Omental fat pad (tissue), 4 donors: ENCODE measurements around the gene PTPRD. TPM values are rescaled to one million over a fixed set of nuclear protein-coding genes. Genes with fewer than 3 reads are reported as not detected.

Source experiments
- ATAC-seq: fragments of 150-250 bp; one replicate; pipeline ENCODE4 v1.9.1; 2016; ENCODE audit warnings: mild to moderate bottlenecking, moderate library complexity; ENCODE audit not compliant: low FRiP score
- DNase-seq: peaks from one replicate; pipeline ENCODE4 v3.0.0-alpha.2; 2019; ENCODE audit warnings: low spot score
- CTCF ChIP-seq, 3 donors: fragments of 450-650 bp; IDR thresholded peaks; one replicate each; pipeline ENCODE4 v1.5.1; 2016 to 2017; ENCODE audit warnings: antibody characterized with exemption in 3 of 3, mild to moderate bottlenecking in 3 of 3, moderate library complexity in 2 of 3
- total RNA-seq, 4 donors: library from RNA; depleted of rRNA; stranded (reverse); fragments of >200 nt; gene quantifications; one replicate each; pipeline ENCODE4 v1.1.0, GENCODE V29; 2016

The PTPRD gene
- total RNA-seq, 4 donors from 2014 or later = 3.5 to 34.2 (median 11.2) TPM

GRCh38 chr9:8613346-8613825 is 1999.4 kb downstream of the PTPRD start:
- no peak for TF ChIP-seq CTCF (IDR thresholded peaks at IDR 0.05)
- peak; percentile 73 for ATAC-seq
- no peak for DNase-seq

GRCh38 chr9:8611153-8611552 is 2001.6 kb downstream of the PTPRD start:
- DNase-seq (no peak), ATAC-seq (no peak)
- TF ChIP-seq CTCF (IDR thresholded peaks at IDR 0.05) = no peak

GRCh38 chr9:8610256-8610655 is 2002.5 kb downstream of the PTPRD start:
- no peak for TF ChIP-seq CTCF (IDR thresholded peaks at IDR 0.05)
- DNase-seq (no peak), ATAC-seq (no peak)

- DNase-seq (no peak), ATAC-seq (no peak)
- TF ChIP-seq CTCF (IDR thresholded peaks at IDR 0.05) = no peak
Observed at GRCh38 chr9:8605096-8605495, 2007.7 kb downstream of the PTPRD start.

- TF ChIP-seq CTCF (IDR thresholded peaks at IDR 0.05) = no peak
- DNase-seq = no peak
- ATAC-seq = no peak
Observed at GRCh38 chr9:8604201-8604600, 2008.6 kb downstream of the PTPRD start.

GRCh38 chr9:8600914-8601680 is 2011.7 kb downstream of the PTPRD start:
- no peak for ATAC-seq
- DNase-seq = no peak
- no peak for TF ChIP-seq CTCF (IDR thresholded peaks at IDR 0.05)

- TF ChIP-seq CTCF (IDR thresholded peaks at IDR 0.05) = no peak
- ATAC-seq (no peak), DNase-seq (no peak)
Observed at GRCh38 chr9:8599937-8600336, 2012.9 kb downstream of the PTPRD start.
